Stimulated activated CD8-positive, alpha-beta memory T cell treated with anti-CD3 and anti-CD28 coated beads, Interleukin-15, amount 100 ng/mL, for 1 hour (primary cell): ENCODE data around the gene ANKRD17.

Source experiments
- DNase-seq: peaks from one replicate; pipeline ENCODE4 v3.0.0-alpha.2; 2020; ENCODE audit warnings: low read depth

Gene ANKRD17

DNA sequence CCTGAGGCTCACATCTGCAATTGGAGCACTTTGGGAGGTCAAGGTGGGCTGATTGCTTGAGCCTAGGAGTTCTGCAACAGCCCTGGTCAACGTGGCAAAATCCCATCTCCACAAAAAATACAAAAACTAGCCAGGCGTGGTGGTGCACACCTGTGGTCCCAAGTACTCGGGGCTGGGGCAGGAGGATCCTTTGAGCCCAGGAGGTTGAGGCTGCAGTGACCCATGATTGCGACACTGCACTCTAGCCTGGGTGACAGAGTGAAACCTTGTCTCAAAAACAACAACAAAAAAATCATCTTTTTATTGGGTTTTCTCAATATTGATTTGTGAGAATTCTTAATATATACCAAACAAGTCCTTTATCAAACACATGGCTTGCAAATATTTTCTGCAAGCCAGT lies 64.9 kb downstream of the ANKRD17 start:
- DNase-seq = no peak

- DNase-seq = no peak
Observed at GRCh38 chr4:73193155-73193554, 65.4 kb downstream of the ANKRD17 start.

- DNase-seq = no peak
Observed at GRCh38 chr4:73189274-73189810, 69.3 kb downstream of the ANKRD17 start.

- no peak for DNase-seq
Observed at GRCh38 chr4:73187325-73187724, 71.3 kb downstream of the ANKRD17 start.

- DNase-seq = no peak
Observed at GRCh38 chr4:73185903-73186302, 72.7 kb downstream of the ANKRD17 start.

DNA sequence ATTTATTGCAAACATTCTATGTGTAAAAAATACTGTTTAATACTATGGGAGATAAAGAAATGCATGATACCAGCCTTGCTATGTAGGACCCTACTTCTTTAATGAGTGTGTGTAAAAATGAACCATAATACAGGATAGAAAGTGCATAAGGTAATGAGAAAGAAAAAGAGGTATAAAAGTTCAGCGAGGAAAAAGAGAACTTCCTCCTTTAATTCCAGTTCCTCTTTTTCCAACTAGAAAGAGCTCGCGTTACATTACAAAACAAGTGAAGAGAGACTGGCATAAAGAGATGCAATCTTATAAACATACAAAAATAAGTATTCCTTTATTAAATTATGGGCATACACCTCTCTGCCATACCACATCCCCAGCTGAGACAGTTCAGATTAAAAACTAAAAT lies 77.4 kb downstream of the ANKRD17 start:
- no peak for DNase-seq

- no peak for DNase-seq
Observed at GRCh38 chr4:73178389-73178788, 80.2 kb downstream of the ANKRD17 start.

GRCh38 chr4:73172161-73172560 lies 86.4 kb downstream of the ANKRD17 start:
- DNase-seq = no peak

DNA sequence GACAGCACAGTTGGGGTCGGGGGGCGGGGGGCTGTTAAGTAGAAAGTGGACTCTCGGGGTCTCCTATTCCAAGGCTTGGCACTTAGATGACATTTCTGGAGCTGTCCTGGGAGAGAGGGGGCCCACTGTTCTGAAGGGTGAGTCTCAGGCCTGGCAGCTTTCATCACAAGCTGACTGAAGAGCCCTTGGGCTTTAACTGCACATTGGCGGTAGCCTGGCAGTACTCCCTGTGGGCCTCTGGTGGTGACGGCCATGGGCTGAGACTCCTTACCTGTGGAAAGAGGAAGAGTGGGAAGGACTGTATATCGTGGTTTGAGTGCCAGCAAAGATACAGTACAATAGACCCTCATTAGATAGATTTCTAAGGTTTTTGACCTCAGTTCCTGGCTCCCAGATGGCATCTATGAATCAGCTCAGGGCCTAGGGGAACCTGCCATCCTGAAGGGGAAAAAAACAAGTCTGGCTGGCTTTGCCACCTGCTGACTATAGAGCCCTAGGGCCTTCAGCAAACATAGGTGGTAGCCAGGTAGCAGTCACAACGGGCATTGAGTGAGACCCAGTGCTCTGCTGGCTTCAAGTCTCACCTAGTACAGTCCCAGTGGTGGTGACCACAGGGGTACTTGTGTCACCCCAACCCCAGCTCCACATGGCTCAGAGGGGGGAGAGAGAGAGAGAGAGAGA lies 87.9 kb downstream of the ANKRD17 start:
- no peak for DNase-seq

- DNase-seq = no peak
Observed at GRCh38 chr4:73166212-73166611, 92.4 kb downstream of the ANKRD17 start.

DNA sequence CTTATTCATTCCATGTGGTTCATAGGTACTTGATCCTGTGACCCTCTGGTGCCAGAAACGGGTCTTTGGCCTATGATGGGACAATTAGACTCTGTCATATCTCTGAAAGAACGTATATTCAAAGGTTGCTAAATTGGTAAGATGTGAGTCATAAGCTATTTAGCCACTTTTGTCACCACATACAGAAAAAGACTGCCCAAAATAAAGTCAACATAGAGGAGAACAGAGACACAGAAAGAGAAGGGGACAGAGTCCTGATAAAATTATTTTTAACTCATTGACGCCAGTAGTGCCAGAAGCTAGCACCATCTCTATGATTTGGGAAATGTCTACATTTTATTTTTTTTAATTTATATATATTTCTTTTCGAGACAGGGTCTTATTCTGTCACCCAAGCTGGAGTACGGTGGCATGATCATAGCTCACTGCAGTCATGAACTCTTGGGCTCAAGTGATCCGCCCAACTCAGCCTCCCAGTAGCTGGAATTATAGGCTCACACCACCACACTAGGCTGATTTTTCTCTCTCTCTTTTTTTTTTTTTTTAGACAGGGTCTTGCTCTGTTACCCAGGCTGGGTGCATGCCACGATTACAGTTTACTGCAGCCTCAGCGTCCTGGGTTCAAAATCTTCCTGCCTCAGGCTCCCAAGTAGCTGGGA lies 96.9 kb downstream of the ANKRD17 start:
- no peak for DNase-seq

GRCh38 chr4:73156394-73156793 lies 102.2 kb downstream of the ANKRD17 start:
- no peak for DNase-seq

GRCh38 chr4:73152893-73153292 lies 105.7 kb downstream of the ANKRD17 start:
- DNase-seq = no peak

DNA sequence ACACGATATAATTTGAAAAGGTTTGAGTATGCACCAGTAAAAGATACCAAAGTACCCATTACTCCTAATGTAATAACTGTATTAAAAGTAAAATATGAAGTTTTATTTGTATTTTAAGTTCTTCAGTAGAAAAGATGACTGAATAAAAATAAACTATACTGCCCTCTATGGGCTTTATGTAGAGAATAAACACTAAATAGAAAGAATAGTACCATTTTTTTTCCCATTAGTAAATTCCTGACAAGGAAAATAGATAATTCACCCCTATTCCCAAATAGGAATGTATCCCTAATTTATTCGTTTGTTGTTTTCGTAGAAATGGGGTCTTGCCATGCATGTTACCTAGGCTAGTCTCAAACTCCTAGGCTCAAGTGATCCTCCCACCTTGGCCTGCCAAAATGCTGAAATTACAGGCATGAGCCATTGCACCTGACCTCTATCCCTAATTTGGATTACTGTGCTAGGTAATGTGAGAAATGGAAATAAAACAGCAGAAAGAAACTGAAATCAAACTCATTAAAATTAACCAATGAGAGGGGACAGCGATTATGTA lies 115.5 kb downstream of the ANKRD17 start:
- DNase-seq = no peak

DNA sequence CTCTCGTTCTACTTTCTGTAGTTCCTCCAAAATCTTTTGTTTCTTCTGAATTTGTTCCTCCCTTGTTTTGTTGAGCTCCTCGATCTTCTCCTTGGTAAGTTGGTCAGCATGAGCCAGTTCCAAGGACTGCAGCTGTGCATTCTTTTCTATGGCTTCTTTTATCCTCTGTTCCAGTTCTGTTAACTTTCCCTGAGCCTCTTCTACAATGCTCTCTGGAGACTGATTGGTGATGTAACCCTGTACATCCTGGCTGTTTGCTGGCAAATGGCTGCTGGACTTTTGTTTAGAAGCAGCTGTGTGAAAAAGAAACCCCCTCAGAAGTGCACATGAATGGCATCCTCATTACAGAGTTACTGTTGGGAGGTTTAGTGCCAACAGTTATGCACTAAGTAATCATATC lies 118.6 kb downstream of the ANKRD17 start:
- no peak for DNase-seq

DNA sequence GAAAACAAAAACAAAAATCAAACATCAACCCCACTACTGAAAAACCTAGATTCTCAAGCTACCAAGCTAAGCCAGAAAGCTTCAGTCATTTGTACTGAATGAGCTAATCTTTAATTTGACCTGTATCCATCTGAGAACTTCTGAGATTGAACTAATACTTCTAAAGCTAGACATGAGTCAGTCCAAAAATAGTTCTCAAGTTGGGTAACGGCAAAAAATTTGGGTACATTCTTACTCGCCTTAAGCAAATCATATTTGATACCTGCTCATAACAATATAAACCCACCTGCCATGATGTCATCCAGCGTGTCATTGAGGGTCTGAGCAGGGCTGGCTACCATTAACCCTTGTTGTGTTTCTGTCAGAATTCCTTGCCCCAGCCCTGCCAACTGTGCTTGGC lies 119.4 kb downstream of the ANKRD17 start:
- DNase-seq = no peak

DNA sequence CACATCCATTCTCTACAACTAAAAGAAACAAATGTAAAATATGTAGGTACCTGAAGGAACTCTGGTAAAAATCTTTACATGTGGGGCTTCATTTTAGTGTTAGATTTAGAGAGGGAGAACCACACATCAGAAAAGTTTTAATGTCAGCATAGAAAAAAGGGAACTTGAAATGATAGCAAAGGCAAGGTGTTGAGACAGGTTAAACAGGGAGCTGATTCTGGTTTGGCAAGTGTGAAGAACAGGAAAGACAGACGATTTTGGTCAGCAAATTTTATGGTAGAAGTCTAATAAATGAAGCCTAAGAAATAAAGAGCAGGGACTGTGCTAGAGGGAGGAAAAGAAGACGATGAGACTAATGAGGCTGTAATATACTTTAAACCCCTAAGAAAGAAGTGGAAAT lies 121.5 kb downstream of the ANKRD17 start:
- DNase-seq = no peak

- no peak for DNase-seq
Observed at GRCh38 chr4:73133784-73134183, 124.8 kb downstream of the ANKRD17 start.

DNA sequence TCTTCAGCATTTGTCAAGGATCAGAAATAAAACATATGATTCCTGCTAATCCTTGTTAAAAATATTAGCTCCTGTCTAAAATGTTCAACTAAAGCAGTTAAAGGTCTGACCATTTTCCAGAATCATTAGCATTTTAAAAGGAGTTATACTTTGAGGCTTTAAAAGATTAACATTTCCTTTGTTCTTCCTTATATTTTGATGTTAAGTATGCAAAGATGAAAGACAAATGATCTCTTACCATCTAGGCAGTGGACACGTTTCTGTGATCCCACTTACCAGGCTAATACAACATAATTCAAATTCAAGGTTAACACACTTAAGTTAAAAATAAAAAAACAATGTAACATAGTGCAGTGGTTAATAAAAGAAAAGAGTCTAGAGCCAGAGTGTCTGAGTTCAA lies 127.3 kb downstream of the ANKRD17 start:
- no peak for DNase-seq

GRCh38 chr4:73129319-73129718 lies 129.3 kb downstream of the ANKRD17 start:
- no peak for DNase-seq

- no peak for DNase-seq
Observed at GRCh38 chr4:73127839-73128453, 130.7 kb downstream of the ANKRD17 start.

DNA sequence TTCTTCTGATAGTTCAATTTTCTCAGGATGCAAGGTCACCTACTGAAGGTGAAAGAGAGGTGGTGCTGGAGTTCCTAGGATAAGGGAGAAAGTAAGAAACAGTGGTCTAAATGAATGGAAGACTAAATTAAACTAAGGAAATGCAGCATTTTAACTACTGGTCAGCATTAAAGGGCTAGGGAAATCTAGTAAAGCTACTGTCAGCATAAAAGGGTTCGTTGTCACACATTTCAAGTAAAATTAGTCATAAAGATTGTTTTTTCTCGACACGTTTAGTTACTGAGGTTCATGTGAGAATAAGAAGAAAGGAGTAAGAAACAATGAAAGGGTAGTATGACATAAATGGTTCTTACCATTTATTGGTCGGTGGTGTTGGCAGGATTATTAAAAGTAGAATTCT lies 149.1 kb downstream of the ANKRD17 start:
- DNase-seq = no peak

- no peak for DNase-seq
Observed at GRCh38 chr4:73104695-73105094, 153.9 kb downstream of the ANKRD17 start.
